Stomach (tissue), 9 donors: ENCODE data around the gene NOC2L. TPM values are rescaled to one million over a fixed set of nuclear protein-coding genes. Genes with fewer than 3 reads are reported as not detected.
"Not testable (repeated sequence)": the region's sequence is repeated elsewhere in the genome, so short reads cannot be mapped to it uniquely, and the experiment has no call there.

Experiments used
- DNase-seq, 2 donors: peaks; one replicate each; pipeline versions ENCODE4 v3.0.0 to v3.0.0-alpha.2; 2013 to 2019
- H3K27ac ChIP-seq, 5 donors: fragments of 200-600 bp in 4 of 5; sonication (generic) in 4 of 5; one replicate each; pipeline ENCODE4 v1.5.1; 2013 to 2019; ENCODE audit warnings: mild to moderate bottlenecking in 1 of 5, moderate library complexity in 1 of 5
- H3K27me3 ChIP-seq, 3 donors: fragments of 200-600 bp; sonication (generic); one replicate each; pipeline ENCODE4 v1.5.1; 2017 to 2019; ENCODE audit warnings: mixed run types in 1 of 3
- H3K36me3 ChIP-seq, 4 donors: fragments of 200-600 bp; sonication (generic); 1 replicate in 3 of 4; 2 replicates in 1 of 4; pipeline ENCODE4 v1.5.1; 2016 to 2019
- H3K4me1 ChIP-seq, 4 donors: fragments of 200-600 bp; sonication (generic); one replicate each; pipeline ENCODE4 v1.5.1; 2016 to 2019
- H3K4me3 ChIP-seq, 4 donors: fragments of 200-600 bp; sonication (generic) in 3 of 4; one replicate each; pipeline ENCODE4 v1.5.1; 2016 to 2019; ENCODE audit warnings: mild to moderate bottlenecking in 1 of 4
- H3K9me3 ChIP-seq, 4 donors: fragments of 200-600 bp; sonication (generic); one replicate each; pipeline ENCODE4 v1.5.1; 2016 to 2019
- CTCF ChIP-seq, 7 experiments: fragments of 450-650 bp in 4 of 7; fragments of 200-600 bp in 3 of 7; sonication (generic) in 3 of 7; IDR thresholded peaks; one replicate each; pipeline ENCODE4 v1.5.1; 2016 to 2019; ENCODE audit warnings: antibody characterized with exemption in 7 of 7, control low read depth in 2 of 7, mild to moderate bottlenecking in 1 of 7
- EP300 ChIP-seq: sonication (generic); formaldehyde crosslinking; IDR thresholded peaks from one replicate; pipeline ENCODE4 v1.6.1; 2017; ENCODE audit warnings: antibody characterized with exemption
- POLR2A ChIP-seq, 4 donors: fragments of 450-650 bp; IDR thresholded peaks; one replicate each; pipeline ENCODE4 v1.6.1; 2016; ENCODE audit warnings: antibody characterized with exemption in 4 of 4, control low read depth in 2 of 4, mild to moderate bottlenecking in 1 of 4, moderate library complexity in 1 of 4
- POLR2AphosphoS5 ChIP-seq, 3 donors: sonication (generic); formaldehyde crosslinking; IDR thresholded peaks; one replicate each; pipeline ENCODE4 v1.6.1; 2016; ENCODE audit warnings: antibody characterized with exemption in 3 of 3
- WGBS, 5 donors: extraction: QIAGEN DNeasy Blood & Tissue Kit in 3 of 5; methylation state at CpG; one replicate each; pipeline versions ENCODE4 v1.1.5 to v1.1.7; 2013 to 2018; 5-methylcytosine and 5-hydroxymethylcytosine counted together
- intact Hi-C: fragments of 100-400 bp; cut with DNase I; formaldehyde crosslinking; loops from one replicate; pipeline ENCODE4 v1.15.1; 2023; ENCODE audit warnings: low total_unique reads
- polyA plus RNA-seq, 3 donors: library from polyadenylated mRNA; stranded (reverse); fragments of 200-250 nt; gene quantifications; one replicate each; pipeline ENCODE4 v1.2.3, GENCODE V29; 2013
- total RNA-seq, 5 donors: library from RNA; depleted of rRNA; stranded (reverse); fragments of >200 nt; gene quantifications; one replicate each; pipeline versions ENCODE4 v1.1.0 to v1.2.3, GENCODE V29; 2014 to 2016
- donor health status: healthy with polysubstance abuse.
- donor health status: Bipolar disorder and iron deficiency.
- donor health status: healthy.

Gene NOC2L
- total and polyA plus RNA-seq, 8 donors, result 30.4 to 69.2 (median 45.2) TPM

DNA sequence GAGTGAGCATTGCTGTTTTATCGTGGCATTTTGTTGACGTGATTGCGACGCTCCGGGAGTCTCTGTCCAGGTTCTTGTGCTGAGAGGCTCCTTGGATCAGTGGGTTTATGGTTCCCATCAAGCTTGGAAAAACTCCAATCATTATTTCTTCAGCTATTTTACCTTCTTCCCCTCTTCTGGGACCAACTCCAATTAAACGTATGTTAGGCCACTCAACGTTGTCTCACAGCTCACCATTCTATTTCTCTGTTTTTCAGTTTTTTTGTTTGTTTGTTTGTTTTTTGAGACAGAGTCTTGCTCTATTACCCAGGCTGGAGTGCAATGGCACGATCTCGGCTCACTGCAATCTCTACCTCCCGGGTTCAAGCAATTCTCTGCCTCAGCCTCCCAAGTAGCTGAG lies 32.8 kb upstream of the NOC2L start:
- Histone ChIP-seq H3K4me3 (no peak overlapping the region), H3K27me3 (peaks cover 0 to 26% (median 0%) of the 10 kb centered on the region in 3 donors), H3K4me1 (peaks cover 0 to 7% (median 2%) of the 10 kb centered on the region in 4 donors), H3K36me3 (no peaks in the 10 kb centered on the region), H3K27ac (no peak overlapping the region), H3K9me3 (peaks cover 0 to 18% (median 12%) of the 10 kb centered on the region in 4 donors)
- TF ChIP-seq POLR2AphosphoS5 (IDR thresholded peaks at IDR 0.05) (no peak), CTCF (IDR thresholded peaks at IDR 0.05) (no peak), EP300 (no peak), POLR2A (IDR thresholded peaks at IDR 0.05) (no peak)
- intact Hi-C loops, result no loop called here
- 94 to 97% (median 97%) methylated on average over 10 of the region's 10 CpGs for WGBS, 5 donors
- no peak for DNase-seq

- H3K4me3 ChIP-seq, H3K27ac ChIP-seq, H3K4me1 ChIP-seq, H3K36me3 ChIP-seq, DNase-seq, intact Hi-C loops: not testable (repeated sequence)
- peaks cover 0 to 18% (median 12%) of the 10 kb centered on the region in 4 donors for H3K9me3 ChIP-seq
- WGBS, 5 donors, result 80 to 95% (median 92%) methylated on average over 6 of the region's 6 CpGs
- peaks cover 0 to 24% (median 0%) of the 10 kb centered on the region in 3 donors for H3K27me3 ChIP-seq
Measured at GRCh38 chr1:991275-991674, 32.2 kb upstream of the NOC2L start.

DNA sequence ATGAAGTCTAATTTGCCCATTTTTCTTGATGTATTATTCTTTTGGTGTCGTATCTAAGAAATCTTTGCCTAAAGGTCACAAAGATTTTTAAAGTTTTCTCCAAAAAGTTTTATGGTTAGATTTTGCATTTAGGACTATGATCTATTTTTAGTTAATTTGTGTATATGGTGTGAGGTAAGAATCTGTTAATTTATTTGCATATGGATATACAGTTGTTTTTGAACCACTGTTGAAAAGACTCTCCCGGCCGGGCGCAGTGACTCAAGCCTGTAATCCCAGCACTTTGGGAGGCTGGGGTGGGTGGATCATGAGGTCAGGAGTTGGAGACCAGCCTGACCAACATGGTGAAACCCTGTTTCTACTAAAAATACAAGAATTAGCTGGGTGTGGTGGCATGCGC lies 29.0 kb upstream of the NOC2L start:
- Histone ChIP-seq H3K9me3 (peaks cover 0 to 18% (median 12%) of the 10 kb centered on the region in 4 donors), H3K27me3 (peaks cover 0 to 36% (median 11%) of the 10 kb centered on the region in 3 donors)
- H3K4me3 ChIP-seq, H3K4me1 ChIP-seq, H3K36me3 ChIP-seq, H3K27ac ChIP-seq, intact Hi-C loops, DNase-seq: not testable (repeated sequence)
- 85 to 90% (median 87%) methylated on average over 5 of the region's 5 CpGs for WGBS, 5 donors

DNA sequence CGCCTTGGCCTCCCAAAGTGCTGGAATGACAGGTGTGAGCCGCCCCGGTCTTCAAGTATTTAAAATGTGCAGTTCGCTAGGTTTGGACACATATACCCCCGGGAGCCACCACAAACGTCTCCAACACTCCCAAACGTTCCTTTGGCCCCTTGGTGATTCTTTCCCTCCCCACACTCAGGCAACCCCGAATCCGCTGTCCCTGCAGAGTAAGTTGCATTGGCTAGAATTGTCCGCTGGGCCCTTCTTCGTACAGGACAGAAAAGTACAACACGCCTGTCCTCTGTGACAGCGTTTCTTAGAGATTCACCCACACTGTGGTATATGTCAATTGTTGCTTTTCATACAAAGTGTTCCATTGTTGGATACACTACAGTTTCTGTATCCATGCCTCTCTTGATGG lies 26.1 kb upstream of the NOC2L start:
- no peaks in the 10 kb centered on the region for H3K36me3 ChIP-seq
- no peaks in the 10 kb centered on the region for H3K9me3 ChIP-seq
- H3K27me3 ChIP-seq, result peaks cover 0 to 62% (median 31%) of the 10 kb centered on the region in 3 donors
- TF ChIP-seq POLR2AphosphoS5 (IDR thresholded peaks at IDR 0.05), result no peak
- no peak for TF ChIP-seq CTCF (IDR thresholded peaks at IDR 0.05)
- TF ChIP-seq POLR2A (IDR thresholded peaks at IDR 0.05), result no peak
- no peak for TF ChIP-seq EP300
- 75 to 81% (median 79%) methylated on average over 13 of the region's 13 CpGs for WGBS, 5 donors
- DNase-seq, result no peak
- H3K4me1 ChIP-seq, result peaks cover 0 to 8% (median 4%) of the 10 kb centered on the region in 4 donors
- H3K4me3 ChIP-seq, result no peak overlapping the region
- intact Hi-C loops, result no loop called here
- H3K27ac ChIP-seq, result no peak overlapping the region

DNA sequence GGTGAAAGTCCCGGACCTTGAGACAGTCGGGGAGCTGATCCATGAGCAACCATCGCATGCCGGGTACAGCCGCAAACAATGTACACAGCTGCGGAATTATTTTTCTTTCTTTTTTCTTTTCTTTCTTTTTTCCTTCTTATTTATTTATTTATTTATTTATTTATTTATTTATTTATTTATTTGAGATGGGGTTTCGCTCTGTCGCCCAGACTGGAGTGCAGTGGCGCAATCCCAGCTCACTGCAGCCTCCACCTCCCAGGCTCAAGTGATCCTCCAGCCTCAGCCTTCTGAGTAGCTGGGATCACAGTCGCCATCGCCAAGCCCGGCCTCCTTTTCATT lies 25.4 kb upstream of the NOC2L start:
- intact Hi-C loops, result loop anchor here (5.0 kb wide), 1 partner anchor 78 kb away; no protein-coding TSS in a partner anchor
- TF ChIP-seq POLR2AphosphoS5 (IDR thresholded peaks at IDR 0.05), result no peak
- TF ChIP-seq CTCF (IDR thresholded peaks at IDR 0.05), result no peak
- no peak for TF ChIP-seq POLR2A (IDR thresholded peaks at IDR 0.05)
- no peak for TF ChIP-seq EP300
- Histone ChIP-seq H3K27ac (no peak overlapping the region), H3K4me3 (peak overlapping the region in 3 of 4 donors; percentile 14 to 19 (median 17)), H3K9me3 (no peaks in the 10 kb centered on the region), H3K27me3 (peaks cover 0 to 66% (median 31%) of the 10 kb centered on the region in 3 donors), H3K36me3 (no peaks in the 10 kb centered on the region), H3K4me1 (peaks cover 0 to 8% (median 4%) of the 10 kb centered on the region in 4 donors)
- 44 to 58% (median 54%) methylated on average over 12 of the region's 12 CpGs for WGBS, 5 donors
- DNase-seq, result no peak
